Measurements from ENCODE around the gene ADGRL1.

DNA sequence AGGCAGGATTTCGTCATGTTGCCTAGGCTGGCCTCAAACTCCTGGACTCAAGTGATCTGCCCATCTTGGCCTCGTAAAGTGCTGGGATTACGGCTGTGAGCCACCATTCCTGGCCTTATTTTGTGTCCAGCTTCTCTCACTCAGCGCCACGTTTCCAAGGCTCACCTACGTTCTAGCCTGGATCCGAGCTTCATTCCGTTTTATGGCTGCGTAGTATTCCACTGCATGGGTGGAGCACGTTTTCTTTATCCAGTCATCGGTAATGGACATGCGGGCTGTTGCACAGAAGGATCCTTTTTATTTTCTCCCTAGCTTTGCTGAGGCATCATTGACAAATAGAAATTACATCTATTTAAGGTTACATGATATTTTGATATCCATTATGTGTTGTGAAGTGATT lies 16.6 kb downstream of the ADGRL1 start:
- TF ChIP-seq YY1 (IDR thresholded peaks at IDR 0.05; ENCODE audit: insufficient read depth, insufficient read length) (no peak), ZNF274 (IDR thresholded peaks at IDR 0.05; ENCODE audit: low read depth, low read length) (no peak), SUZ12 (IDR thresholded peaks at IDR 0.05; ENCODE audit: extremely low read depth, insufficient read depth, insufficient read length) (no peak)

Measured in NT2/D1 (cell line).